Bronchial epithelial cell (primary cell): Measurements from ENCODE around the gene SCO2. TPM values are rescaled to one million over a fixed set of nuclear protein-coding genes. Genes with fewer than 3 reads are reported as not detected.

Experiments used
- DNase-seq: peaks from one replicate; pipeline ENCODE4 v3.0.0-alpha.2; 2010; ENCODE audit warnings: low read depth
- FAIRE-seq: peaks from 2 replicates; lab custom pipeline; 2011; peaks lifted over from hg19 to GRCh38; lab: Jason Lieb, UNC
- H3K27me3 ChIP-seq: 2 replicates; pipeline ENCODE4 v1.5.1; 2011; ENCODE audit warnings: low read length; ENCODE audit not compliant: control insufficient read depth, insufficient read depth
- H3K36me3 ChIP-seq: 2 replicates; pipeline ENCODE4 v1.5.1; 2011; ENCODE audit warnings: low read length; ENCODE audit not compliant: control insufficient read depth, insufficient read depth
- H3K4me3 ChIP-seq: 2 replicates; pipeline ENCODE4 v1.5.1; 2011; ENCODE audit warnings: mild to moderate bottlenecking, low read depth, low read length, control low read depth
- total RNA-seq: library from RNA; depleted of rRNA; stranded (reverse); fragments of >200 nt; gene quantifications from 2 replicates; pipeline ENCODE4 v1.2.1, GENCODE V29; 2014
- TF ChIP-seq, protein P1 (sequence below): IDR thresholded peaks from 2 replicates; pipeline ENCODE4 v1.5.1; 2011; ENCODE audit warnings: mild to moderate bottlenecking, moderate library complexity, low read length, control low read depth, inconsistent platforms; ENCODE audit not compliant: insufficient read depth, severe bottlenecking

The SCO2 gene
- total RNA-seq, 1 donor from 2014 or later, result 2.1 TPM

- Histone ChIP-seq H3K4me3 (peak within 1 kb of the TSS; percentile 97), H3K27me3 (no peaks in the 10 kb centered on the region), H3K36me3 (peaks cover 13% of the 10 kb centered on the region)
- TF ChIP-seq, protein P1, sequence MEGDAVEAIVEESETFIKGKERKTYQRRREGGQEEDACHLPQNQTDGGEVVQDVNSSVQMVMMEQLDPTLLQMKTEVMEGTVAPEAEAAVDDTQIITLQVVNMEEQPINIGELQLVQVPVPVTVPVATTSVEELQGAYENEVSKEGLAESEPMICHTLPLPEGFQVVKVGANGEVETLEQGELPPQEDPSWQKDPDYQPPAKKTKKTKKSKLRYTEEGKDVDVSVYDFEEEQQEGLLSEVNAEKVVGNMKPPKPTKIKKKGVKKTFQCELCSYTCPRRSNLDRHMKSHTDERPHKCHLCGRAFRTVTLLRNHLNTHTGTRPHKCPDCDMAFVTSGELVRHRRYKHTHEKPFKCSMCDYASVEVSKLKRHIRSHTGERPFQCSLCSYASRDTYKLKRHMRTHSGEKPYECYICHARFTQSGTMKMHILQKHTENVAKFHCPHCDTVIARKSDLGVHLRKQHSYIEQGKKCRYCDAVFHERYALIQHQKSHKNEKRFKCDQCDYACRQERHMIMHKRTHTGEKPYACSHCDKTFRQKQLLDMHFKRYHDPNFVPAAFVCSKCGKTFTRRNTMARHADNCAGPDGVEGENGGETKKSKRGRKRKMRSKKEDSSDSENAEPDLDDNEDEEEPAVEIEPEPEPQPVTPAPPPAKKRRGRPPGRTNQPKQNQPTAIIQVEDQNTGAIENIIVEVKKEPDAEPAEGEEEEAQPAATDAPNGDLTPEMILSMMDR, result peak; percentile 15
- peak; percentile 86 for DNase-seq
- no peak for FAIRE-seq
Observed at GRCh38 chr22:50507991-50508884, 17.2 kb downstream of the SCO2 start, which contains the start of gene NCAPH2. NCAPH2 (plus strand) TSS chr22:50508224; CDS start chr22:50508338, 114 bp downstream.

- no peaks in the 10 kb centered on the region for H3K27me3 ChIP-seq
- peak within 1 kb of the TSS; percentile 97 for H3K4me3 ChIP-seq
- H3K36me3 ChIP-seq, result peaks cover 15% of the 10 kb centered on the region
- FAIRE-seq, result no peak
- DNase-seq, result peak; percentile 42
- TF ChIP-seq, protein P1, result no peak
Observed at GRCh38 chr22:50507421-50507990, 17.9 kb downstream of the SCO2 start, which contains the start of gene LMF2. LMF2 (minus strand) TSS chr22:50507702; CDS start chr22:50507675, 27 bp downstream.

DNA sequence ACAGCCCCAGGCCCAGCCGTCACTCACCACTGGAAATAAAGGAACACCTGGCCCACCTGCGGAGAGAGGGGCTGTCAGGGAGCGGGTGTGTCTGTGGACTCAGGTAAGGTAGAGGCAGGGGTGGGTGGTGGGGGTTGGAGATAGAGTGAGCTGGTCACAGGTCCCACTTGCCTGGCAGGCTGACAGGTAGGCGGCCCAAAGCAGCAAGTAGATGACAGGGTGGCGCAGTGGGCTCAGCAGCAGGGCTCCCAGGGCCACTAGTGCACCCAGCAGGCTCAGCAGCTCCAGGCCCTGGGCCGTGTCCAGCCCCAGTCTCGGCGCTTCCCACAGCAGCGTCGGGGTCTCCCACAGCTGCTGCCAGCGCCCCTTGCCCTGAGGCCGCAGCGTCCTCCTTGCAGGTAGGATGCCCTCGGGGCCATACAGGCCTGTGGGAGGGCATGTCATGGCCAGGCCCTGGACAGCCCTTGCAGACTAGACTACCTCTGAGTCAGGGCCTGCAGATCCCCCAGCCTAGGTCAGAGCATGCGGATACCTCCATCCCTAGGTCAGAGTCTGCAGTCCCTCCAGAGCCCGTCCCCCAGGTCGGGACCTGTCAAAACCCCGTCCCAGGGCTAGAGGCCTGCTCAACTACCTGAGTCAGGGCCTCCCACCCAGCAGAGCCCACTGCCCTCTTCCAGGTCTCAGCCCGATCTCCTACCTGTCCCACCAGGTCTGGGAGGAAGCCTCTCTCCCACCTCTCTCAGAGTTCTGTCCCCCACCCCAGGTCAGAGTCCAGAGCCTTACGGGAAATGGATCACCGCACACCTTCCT lies 18.6 kb downstream of the SCO2 start:
- no peaks in the 10 kb centered on the region for H3K27me3 ChIP-seq
- no peak for FAIRE-seq
- TF ChIP-seq, protein P1, result no peak
- peak overlapping the region; percentile 97 for H3K4me3 ChIP-seq
- peaks cover 15% of the 10 kb centered on the region for H3K36me3 ChIP-seq
- DNase-seq, result peak; percentile 28

- H3K4me3 ChIP-seq, result no peak overlapping the region
- H3K36me3 ChIP-seq, result peaks cover 15% of the 10 kb centered on the region
- TF ChIP-seq, protein P1, result no peak
- H3K27me3 ChIP-seq, result no peaks in the 10 kb centered on the region
- no peak for FAIRE-seq
- no peak for DNase-seq
Observed at GRCh38 chr22:50505776-50506610, 19.4 kb downstream of the SCO2 start.

- Histone ChIP-seq H3K4me3 (no peak overlapping the region), H3K27me3 (no peaks in the 10 kb centered on the region), H3K36me3 (peaks cover 15% of the 10 kb centered on the region)
- TF ChIP-seq, protein P1, result no peak
- FAIRE-seq (no peak), DNase-seq (no peak)
Observed at GRCh38 chr22:50505276-50505775, 20.1 kb downstream of the SCO2 start.
